ENCODE measurements around the gene DENND5B.

GRCh38 chr12:31597066-31597465, 6.1 kb upstream of the DENND5B start:
- TF ChIP-seq CTCF (IDR thresholded peaks at IDR 0.05) (no peak), MAZ (IDR thresholded peaks at IDR 0.05; ENCODE audit: borderline replicate concordance, low read depth, low read length) (no peak), JUN (IDR thresholded peaks at IDR 0.05) (no peak), MAFK (IDR thresholded peaks at IDR 0.05; ENCODE audit: partially characterized antibody) (no peak), KDM5A (IDR thresholded peaks at IDR 0.05) (no peak), HMGXB4 (CRISPR knock-in tag; IDR thresholded peaks at IDR 0.05; ENCODE audit: borderline replicate concordance) (no peak), MAX (IDR thresholded peaks at IDR 0.05) (no peak), POLR2AphosphoS2 (conservative IDR thresholded peaks at IDR 0.05; ENCODE audit: low read length) (no peak), CEBPB (IDR thresholded peaks at IDR 0.05) (no peak), BHLHE40 (IDR thresholded peaks at IDR 0.05; ENCODE audit: low read depth, low read length) (no peak), RAD21 (conservative IDR thresholded peaks at IDR 0.05 in 1 of 2, IDR thresholded peaks at IDR 0.05 in 1 of 2) (no peak), NFE2L2 (conservative IDR thresholded peaks at IDR 0.05; ENCODE audit: low read length) (no peak), MYC (IDR thresholded peaks at IDR 0.05; ENCODE audit: borderline replicate concordance, low read length) (no peak), FOSL2 (IDR thresholded peaks at IDR 0.05) (no peak), FOSL2 (CRISPR knock-in tag; IDR thresholded peaks at IDR 0.05) (no peak)

Measured in A549 (cell line).